Stimulated activated naive CD8-positive, alpha-beta T cell treated with anti-CD3 and anti-CD28 coated beads, Interleukin-15, amount 100 ng/mL, for 72 hours (primary cell): ENCODE measurements around the gene NOL3.
A peak's percentile ranks its signal among the peaks of the same experiment; 100 is the strongest.

Experiments used
- ATAC-seq: fragments of 150-1000 bp; cut with Tn5 transposase; 2 replicates; pipeline ENCODE4 v1.10.0; 2021; ENCODE audit warnings: mild to moderate bottlenecking, moderate library complexity
- DNase-seq, 2 donors: peaks; one replicate each; pipeline ENCODE4 v3.0.0; 2021 to 2022
- H3K27ac Mint-ChIP-seq, 2 donors: one replicate each; pipeline ENCODE4 v1.8.0; 2022; ENCODE audit warnings: mild to moderate bottlenecking in 2 of 2, mixed read lengths in 2 of 2, moderate library complexity in 2 of 2
- H3K27me3 Mint-ChIP-seq: one replicate; pipeline ENCODE4 v1.8.0; 2022; ENCODE audit warnings: mixed read lengths
- H3K4me1 Mint-ChIP-seq: one replicate; pipeline ENCODE4 v1.8.0; 2022; ENCODE audit warnings: mild to moderate bottlenecking, mixed read lengths
- H3K4me3 Mint-ChIP-seq, 2 donors: one replicate each; pipeline ENCODE4 v1.8.0; 2022; ENCODE audit warnings: mild to moderate bottlenecking in 2 of 2, mixed read lengths in 2 of 2, moderate library complexity in 1 of 2
- H3K9me3 Mint-ChIP-seq, 2 donors: one replicate each; pipeline ENCODE4 v1.8.0; 2022; ENCODE audit warnings: mixed read lengths in 2 of 2

NOL3 gene

DNA sequence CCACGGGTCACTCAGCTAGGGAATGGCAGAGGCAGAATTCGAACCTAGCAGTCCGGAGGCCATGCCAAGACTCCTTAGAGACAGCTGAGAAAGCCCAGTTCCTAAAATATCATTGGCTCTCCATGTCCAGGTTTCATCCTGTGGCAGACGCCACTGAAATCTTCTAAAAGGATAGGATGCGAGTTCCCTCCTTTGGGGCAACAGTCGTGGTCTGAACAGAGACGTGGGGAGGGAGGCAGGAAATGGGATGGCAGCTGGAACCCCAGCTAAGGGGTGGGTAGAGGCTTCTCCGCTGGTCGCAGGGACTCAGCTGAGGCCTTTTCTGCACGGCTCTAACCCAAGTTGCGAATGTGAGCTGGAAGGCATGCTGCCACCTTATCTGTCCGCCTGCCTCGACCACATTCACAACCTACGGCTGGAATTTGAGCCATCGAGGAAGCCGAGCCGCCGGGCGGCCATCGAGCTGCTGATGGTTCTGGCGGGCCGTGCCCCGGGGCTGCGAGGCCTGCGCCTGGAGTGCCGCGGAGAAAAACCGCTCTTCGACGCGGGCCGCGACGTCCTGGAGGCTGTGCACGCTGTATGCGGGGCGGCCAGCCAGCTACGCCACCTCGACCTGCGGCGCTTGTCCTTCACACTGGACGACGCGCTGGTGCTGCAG, 7.7 kb upstream of the NOL3 start:
- Mint-ChIP-seq H3K27ac (no peak overlapping the region), H3K9me3 (no peaks in the 10 kb centered on the region), H3K4me3 (peak overlapping the region; percentile 37 to 72), H3K27me3 (peaks cover 68% of the 10 kb centered on the region), H3K4me1 (peaks cover 88% of the 10 kb centered on the region)
- DNase-seq, result no peak
- no peak for ATAC-seq

DNA sequence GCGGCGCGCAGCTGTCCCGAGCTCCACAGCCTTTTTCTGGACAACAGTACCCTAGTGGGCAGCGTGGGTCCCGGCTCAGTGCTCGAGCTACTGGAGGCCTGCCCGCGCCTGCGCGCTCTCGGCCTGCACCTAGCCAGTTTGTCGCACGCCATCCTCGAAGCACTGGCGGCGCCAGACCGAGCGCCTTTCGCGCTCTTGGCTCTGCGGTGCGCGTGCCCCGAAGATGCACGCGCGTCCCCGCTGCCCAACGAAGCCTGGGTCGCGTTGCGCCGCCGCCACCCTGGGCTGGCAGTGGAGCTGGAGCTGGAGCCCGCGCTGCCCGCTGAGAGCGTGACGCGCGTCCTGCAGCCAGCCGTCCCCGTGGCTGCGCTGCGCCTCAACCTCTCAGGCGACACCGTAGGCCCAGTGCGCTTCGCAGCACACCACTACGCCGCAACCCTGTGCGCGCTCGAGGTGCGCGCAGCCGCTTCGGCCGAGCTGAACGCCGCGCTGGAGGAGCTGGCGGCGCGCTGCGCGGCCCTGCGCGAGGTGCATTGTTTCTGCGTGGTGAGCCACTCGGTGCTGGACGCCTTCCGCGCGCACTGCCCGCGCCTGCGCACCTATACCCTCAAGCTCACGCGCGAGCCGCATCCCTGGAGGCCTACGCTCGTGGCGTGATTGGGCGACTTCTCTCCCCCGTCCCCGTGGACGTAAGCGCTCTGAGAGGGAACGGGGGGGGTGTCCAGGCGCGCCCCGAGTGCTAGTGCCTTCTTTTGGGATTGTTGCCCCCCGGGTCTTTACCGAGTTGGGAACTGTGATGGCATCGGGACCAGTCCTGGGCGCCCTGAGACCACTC, 7.0 kb upstream of the NOL3 start:
- ATAC-seq (no peak), DNase-seq (peak; percentile 56)
- Mint-ChIP-seq H3K4me1 (peaks cover 85% of the 10 kb centered on the region), H3K4me3 (peak overlapping the region; percentile 62 to 72), H3K9me3 (no peaks in the 10 kb centered on the region), H3K27me3 (peaks cover 76% of the 10 kb centered on the region), H3K27ac (no peak overlapping the region)

DNA sequence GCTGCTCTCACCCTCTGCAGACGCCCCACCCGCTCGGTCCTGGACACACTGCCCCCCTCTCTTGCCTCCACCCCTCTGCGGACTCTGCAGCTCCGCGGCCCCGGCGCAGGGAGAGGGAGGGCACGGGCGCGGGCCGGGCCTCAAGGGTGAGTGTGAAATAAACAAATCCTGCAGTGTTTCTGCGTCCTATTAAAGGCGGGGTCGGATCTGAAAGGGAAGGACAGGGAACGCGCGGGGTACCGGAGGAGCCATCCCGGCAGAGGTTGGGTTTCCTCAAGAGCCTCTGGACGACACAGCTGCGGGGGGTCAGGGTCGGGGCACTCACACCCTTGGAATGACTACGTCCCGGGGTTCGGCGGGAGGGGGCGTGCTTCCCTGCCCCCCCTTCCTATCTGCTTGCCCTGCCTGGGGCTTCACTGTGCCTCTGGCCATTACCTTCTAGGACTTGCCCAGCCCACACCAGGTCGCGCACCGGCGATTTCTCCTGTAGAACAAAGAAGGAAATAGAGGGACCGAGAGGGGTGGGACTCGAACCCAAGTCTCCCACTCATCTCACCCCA, 6.3 kb upstream of the NOL3 start:
- no peak for DNase-seq
- H3K4me3 Mint-ChIP-seq, result peak overlapping the region; percentile 62 to 72
- ATAC-seq, result no peak
- H3K27me3 Mint-ChIP-seq, result peaks cover 83% of the 10 kb centered on the region
- peaks cover 85% of the 10 kb centered on the region for H3K4me1 Mint-ChIP-seq
- H3K9me3 Mint-ChIP-seq, result no peaks in the 10 kb centered on the region
- peak overlapping the region in 1 of 2 donors; percentile 22 for H3K27ac Mint-ChIP-seq

DNA sequence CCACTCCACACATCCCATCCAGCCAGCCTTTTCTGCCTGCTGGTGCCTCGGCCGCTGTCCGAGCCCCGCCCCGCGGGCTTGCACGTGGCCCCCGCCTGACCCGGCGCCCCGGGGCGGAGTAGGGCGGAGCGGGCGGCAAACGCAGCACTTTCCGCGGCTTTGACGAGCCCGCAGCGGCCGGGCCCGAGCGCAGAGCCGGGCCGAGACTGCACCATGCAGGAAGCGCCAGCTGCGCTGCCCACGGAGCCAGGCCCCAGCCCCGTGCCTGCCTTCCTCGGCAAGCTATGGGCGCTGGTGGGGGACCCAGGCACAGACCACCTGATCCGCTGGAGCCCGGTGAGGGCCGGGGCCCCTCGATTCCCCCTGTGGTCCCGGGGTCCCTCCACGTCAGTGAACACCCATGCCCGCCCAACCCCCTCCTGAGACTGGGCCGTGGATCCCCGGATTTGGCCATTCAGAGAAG, 5.7 kb upstream of the NOL3 start, which contains the start of gene HSF4:
TSS of gene HSF4 (plus strand) at position 147 of the 463 bp plus-strand sequence. CDS start at position 214, 67 bp downstream.
- no peaks in the 10 kb centered on the region for H3K9me3 Mint-ChIP-seq

DNA sequence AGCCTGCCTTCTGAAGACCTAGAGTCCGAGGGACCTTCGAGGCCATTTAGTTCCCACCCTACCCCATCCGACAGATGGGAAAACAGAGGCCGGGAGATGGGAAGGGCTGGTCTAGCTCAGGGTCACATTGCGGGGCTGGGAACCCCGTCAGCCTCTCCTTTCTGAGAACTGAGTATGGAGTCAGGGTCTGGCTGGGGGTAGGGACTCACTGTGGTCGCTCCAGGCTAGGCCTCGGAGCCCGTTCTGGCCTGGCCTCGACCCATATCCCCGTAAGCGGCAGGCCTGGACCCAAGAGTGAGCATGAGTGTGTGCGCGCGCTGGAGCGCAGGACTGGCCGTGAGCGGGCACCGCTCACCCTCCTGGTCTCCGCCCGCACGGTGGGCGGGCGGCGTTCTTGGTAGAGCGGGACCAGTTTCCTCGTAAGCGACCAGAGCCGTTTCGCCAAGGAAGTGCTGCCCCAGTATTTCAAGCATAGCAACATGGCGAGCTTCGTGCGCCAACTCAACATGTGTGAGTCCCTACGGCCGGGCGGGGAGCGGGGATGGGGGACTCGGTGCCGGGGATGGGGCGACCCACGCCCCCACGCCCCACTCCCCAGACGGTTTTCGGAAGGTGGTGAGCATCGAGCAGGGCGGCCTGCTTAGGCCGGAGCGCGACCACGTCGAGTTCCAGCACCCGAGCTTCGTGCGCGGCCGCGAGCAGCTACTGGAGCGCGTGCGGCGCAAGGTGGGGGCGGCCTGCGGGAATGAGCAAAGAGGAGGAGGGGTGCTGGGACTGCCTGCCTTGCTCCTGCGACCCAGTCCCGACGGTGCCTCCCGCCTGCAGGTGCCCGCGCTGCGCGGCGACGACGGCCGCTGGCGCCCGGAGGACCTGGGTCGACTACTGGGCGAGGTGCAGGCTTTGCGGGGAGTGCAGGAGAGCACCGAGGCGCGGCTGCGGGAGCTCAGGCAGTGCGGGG, 4.9 kb upstream of the NOL3 start:
- peaks cover 92% of the 10 kb centered on the region for H3K4me1 Mint-ChIP-seq
- no peak overlapping the region for H3K27ac Mint-ChIP-seq

More for the DNA sequence above, 5.7 kb upstream of the NOL3 start, which contains the start of gene HSF4:
- ATAC-seq (no peak), DNase-seq (no peak)
- Mint-ChIP-seq H3K4me1 (peaks cover 88% of the 10 kb centered on the region), H3K27ac (peak within 1 kb of the TSS in 1 of 2 donors; percentile 22), H3K4me3 (peak within 1 kb of the TSS; percentile 62 to 72), H3K27me3 (peaks cover 88% of the 10 kb centered on the region)

DNA sequence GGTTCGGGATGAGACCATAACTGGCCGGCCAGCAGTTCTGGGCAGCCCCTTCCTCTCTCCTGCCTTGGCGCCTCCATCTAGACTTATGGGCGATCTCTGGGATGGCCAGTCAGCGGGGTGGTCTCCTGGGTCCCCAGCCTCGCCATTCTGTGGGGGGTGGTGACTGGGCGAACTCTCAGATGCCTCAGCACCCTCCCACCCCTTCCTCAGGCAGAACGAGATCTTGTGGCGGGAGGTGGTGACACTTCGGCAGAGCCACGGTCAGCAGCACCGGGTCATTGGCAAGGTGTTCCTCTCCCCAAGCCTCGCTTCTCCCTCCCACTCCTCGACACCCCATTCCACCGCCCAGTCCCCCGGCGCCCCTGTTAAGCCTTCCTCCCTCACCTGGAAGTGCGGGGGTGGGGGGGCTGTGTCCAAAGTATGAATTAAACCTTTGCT, 4.2 kb upstream of the NOL3 start:
- no peak for DNase-seq
- peaks cover 90% of the 10 kb centered on the region for H3K4me1 Mint-ChIP-seq
- no peaks in the 10 kb centered on the region for H3K9me3 Mint-ChIP-seq
- no peak overlapping the region for H3K27ac Mint-ChIP-seq
- peak overlapping the region in 1 of 2 donors; percentile 65 for H3K4me3 Mint-ChIP-seq
- peaks cover 97% of the 10 kb centered on the region for H3K27me3 Mint-ChIP-seq
- ATAC-seq, result no peak

More for the DNA sequence above, 4.9 kb upstream of the NOL3 start:
- peak overlapping the region; percentile 53 to 72 for H3K4me3 Mint-ChIP-seq
- no peaks in the 10 kb centered on the region for H3K9me3 Mint-ChIP-seq
- H3K27me3 Mint-ChIP-seq, result peaks cover 96% of the 10 kb centered on the region
- DNase-seq (no peak), ATAC-seq (no peak)

DNA sequence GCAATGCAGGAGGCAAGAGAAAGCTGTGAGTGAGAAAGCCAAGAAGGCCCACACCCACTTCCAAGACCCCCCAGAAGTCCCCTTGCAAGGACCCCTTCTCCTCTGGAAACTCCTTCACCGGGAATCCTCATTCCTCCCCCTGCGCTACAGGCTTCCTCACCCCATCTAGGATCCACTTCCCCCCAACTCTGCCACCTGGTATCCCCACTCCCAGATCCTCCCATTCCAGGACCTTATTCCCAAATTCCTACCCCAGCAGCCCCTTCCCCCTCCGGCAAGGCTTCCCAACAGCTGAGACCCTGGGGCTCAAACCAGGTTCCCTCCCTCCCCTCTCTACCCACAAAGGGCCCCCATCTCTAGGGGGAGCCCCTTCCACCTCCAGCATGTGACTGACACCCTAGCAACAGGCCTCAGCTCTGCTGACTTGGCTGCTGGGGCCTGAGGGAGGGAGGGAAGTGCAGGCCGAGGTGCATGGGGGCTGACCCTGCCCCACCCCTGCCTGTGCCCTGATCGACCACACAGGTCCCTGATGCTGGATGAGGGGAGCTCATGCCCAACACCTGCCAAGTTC, 3.7 kb upstream of the NOL3 start:
- Mint-ChIP-seq H3K27me3 (peaks cover 97% of the 10 kb centered on the region), H3K9me3 (no peaks in the 10 kb centered on the region), H3K4me3 (peak overlapping the region in 1 of 2 donors; percentile 65), H3K4me1 (peaks cover 90% of the 10 kb centered on the region), H3K27ac (peak overlapping the region in 1 of 2 donors; percentile 65)
- DNase-seq, result no peak
- no peak for ATAC-seq

DNA sequence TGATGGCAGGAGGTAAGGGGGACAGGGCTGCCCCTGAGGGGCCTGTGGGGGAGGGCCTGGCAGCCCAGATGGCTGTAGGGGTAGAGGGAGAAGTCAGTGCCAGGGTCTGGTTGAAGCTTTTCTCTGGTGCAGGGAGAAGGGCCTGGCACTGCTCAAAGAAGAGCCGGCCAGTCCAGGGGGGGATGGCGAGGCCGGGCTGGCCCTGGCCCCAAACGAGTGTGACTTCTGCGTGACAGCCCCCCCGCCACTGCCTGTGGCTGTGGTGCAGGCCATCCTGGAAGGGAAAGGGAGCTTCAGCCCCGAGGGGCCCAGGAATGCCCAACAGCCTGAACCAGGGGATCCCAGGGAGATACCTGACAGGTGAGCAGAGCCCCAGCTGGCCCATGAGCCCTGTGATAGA, 2.8 kb upstream of the NOL3 start:
- Mint-ChIP-seq H3K4me1 (peaks cover 85% of the 10 kb centered on the region), H3K9me3 (no peaks in the 10 kb centered on the region), H3K4me3 (no peak overlapping the region), H3K27me3 (peaks cover 97% of the 10 kb centered on the region), H3K27ac (no peak overlapping the region)
- ATAC-seq (no peak), DNase-seq (no peak)

DNA sequence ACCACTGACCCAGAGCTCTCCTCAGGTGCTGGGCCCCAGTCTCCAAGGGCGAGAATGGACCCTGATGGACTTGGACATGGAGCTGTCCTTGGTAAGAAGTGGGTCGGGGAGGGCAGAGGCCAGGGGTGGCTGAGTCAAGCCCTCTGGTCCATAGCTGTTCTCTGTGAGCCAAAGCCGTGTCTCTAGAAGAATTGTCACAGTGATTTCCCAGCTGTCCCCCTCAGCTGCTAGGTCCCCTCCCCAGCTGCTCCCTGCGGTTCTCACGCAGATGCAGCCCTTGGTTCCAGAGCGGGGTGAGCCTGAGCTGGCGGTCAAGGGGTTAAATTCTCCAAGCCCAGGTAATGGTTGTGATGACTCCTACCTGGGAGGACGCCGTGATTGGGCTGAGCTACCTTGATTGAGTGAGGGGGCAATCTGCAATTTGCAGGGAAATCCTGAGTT, 1.3 kb upstream of the NOL3 start:
- ATAC-seq (no peak), DNase-seq (no peak)
- peak overlapping the region in 1 of 2 donors; percentile 3 for H3K4me3 Mint-ChIP-seq
- H3K9me3 Mint-ChIP-seq, result no peaks in the 10 kb centered on the region
- no peak overlapping the region for H3K27ac Mint-ChIP-seq
- peaks cover 84% of the 10 kb centered on the region for H3K4me1 Mint-ChIP-seq
- peaks cover 98% of the 10 kb centered on the region for H3K27me3 Mint-ChIP-seq

DNA sequence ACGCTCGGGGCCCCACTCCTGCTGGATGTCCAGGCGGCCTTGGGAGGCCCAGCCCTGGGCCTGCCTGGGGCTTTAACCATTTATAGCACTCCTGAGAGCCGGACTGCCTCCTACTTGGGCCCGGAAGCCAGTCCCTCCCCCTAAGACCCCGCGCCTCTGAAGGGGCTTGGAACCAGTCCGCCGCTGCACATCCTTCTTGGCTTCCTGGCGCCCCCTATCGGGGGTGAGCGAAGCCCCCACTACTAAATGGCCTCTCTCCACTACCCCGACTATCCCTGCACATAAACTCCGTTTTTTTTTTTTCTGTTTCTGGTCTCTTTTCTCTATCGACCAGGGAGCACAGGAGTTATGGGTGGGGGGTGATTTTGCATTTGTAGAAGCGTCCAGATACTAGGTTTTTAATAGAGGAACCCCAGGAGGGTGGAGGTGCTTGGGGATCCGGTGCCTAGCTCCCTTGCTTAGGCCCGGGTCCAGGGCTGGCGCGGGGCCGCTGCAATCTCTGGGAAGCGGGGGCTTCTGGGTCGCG, 633 bp upstream of the NOL3 start:
- no peaks in the 10 kb centered on the region for H3K9me3 Mint-ChIP-seq
- peak; percentile 11 for ATAC-seq
- H3K4me1 Mint-ChIP-seq, result peaks cover 87% of the 10 kb centered on the region

DNA sequence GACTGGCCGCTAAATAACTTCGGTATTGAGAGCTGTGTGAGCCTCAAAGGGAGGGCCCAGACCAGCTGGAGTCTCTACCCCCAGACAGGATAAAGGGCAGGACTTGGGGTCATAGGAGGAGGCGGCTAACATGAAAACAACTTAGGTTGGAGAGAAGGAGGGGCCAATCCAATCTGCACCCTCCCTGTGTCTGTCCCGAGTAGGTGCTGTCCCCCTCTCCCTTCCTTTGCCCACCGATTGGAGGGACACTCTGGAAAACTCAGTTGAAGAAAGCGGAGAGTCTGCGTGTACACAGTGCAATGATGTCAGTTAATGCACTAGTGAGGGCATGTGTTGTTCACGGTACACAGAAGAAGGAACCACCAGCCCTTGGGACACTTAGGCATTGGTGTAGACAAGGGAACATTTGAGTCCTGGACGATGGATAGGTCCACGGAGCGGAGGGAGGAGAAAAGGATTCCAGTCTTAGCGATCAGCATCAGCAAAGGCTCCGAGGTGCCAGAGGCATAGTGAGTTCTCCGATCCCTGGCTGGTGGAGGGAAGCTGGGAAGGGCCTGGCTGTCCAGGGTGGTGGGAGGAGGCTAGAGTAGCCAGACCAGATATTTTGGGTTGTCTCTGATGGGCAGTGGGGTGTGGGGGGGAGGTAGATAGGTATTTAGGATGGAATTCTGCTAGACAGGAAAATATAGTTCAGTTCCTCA, 761 bp downstream of the NOL3 start:
- DNase-seq (no peak), ATAC-seq (no peak)
- H3K4me1 Mint-ChIP-seq, result peaks cover 86% of the 10 kb centered on the region
- peaks cover 97% of the 10 kb centered on the region for H3K27me3 Mint-ChIP-seq
- no peak overlapping the region for H3K27ac Mint-ChIP-seq
- peak overlapping the region; percentile 21 to 68 for H3K4me3 Mint-ChIP-seq
- H3K9me3 Mint-ChIP-seq, result no peaks in the 10 kb centered on the region

More for the DNA sequence above, 633 bp upstream of the NOL3 start:
- no peak overlapping the region for H3K27ac Mint-ChIP-seq
- H3K4me3 Mint-ChIP-seq, result peak overlapping the region; percentile 79 to 80
- peak; percentile 52 to 57 for DNase-seq
- peaks cover 97% of the 10 kb centered on the region for H3K27me3 Mint-ChIP-seq

DNA sequence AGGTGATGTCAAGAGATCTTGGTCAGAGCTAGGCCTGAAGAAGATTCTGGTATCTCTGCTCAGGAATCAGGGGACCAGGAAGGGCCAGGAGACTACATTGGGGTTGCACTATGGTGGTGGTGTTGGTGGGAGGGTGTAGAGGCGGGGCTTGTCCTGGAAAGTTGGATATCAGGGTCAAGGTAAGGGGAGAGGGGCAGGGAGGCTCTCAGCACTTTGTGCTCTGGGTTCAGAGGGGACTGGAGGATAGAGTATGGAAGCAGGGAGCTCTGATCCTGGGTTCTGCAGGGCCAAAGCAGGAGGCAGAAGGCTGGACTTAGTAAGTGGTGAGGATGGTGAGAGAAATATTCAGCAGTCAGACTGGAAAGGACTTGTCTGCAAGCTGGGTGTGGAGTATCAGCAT, 3.0 kb downstream of the NOL3 start:
- Mint-ChIP-seq H3K27me3 (peaks cover 97% of the 10 kb centered on the region), H3K27ac (peak overlapping the region in 1 of 2 donors; percentile 3), H3K4me3 (peak overlapping the region; percentile 82 to 89), H3K9me3 (no peaks in the 10 kb centered on the region), H3K4me1 (peaks cover 88% of the 10 kb centered on the region)
- ATAC-seq (no peak), DNase-seq (no peak)

DNA sequence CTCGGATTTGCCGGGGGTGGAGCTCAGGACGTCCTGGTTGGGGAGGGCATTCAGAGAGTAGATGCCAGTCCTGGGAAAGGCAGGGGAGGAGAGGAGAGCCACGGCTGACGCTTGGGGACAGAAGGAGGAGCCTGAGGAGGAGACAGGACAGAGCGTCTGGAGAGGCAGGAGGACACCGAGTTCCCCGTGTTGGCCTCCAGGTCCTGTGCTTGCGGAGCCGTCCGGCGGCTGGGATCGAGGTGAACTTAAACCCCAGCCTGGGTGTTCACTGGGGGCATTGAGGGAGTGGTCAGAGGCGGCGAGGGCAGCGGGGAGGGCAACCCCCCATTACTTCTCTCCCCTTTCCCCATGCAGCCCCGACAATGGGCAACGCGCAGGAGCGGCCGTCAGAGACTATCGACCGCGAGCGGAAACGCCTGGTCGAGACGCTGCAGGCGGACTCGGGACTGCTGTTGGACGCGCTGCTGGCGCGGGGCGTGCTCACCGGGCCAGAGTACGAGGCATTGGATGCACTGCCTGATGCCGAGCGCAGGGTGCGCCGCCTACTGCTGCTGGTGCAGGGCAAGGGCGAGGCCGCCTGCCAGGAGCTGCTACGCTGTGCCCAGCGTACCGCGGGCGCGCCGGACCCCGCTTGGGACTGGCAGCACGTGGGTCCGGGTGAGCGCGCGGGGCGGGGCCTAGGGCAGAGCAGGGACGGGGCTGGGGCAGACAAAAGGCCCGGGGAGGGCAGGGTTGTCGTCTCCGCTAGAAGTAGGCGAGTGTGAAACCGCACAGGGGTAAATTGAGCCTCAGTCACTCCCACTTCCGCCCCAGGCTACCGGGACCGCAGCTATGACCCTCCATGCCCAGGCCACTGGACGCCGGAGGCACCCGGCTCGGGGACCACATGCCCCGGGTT, 3.7 kb downstream of the NOL3 start:
- DNase-seq (peak; percentile 57 to 64), ATAC-seq (peak; percentile 74)
- peaks cover 88% of the 10 kb centered on the region for H3K4me1 Mint-ChIP-seq
- H3K9me3 Mint-ChIP-seq, result no peaks in the 10 kb centered on the region
- H3K27me3 Mint-ChIP-seq, result peaks cover 97% of the 10 kb centered on the region
- no peak overlapping the region for H3K27ac Mint-ChIP-seq
- peak overlapping the region; percentile 82 to 89 for H3K4me3 Mint-ChIP-seq
